ENCODE measurements around the gene PRUNE2. TPM values are rescaled to one million over a fixed set of nuclear protein-coding genes. Genes with fewer than 3 reads are reported as not detected.

The PRUNE2 gene
- total RNA-seq, 1 donor from 2014 or later: 4.3 TPM

- no peak for TF ChIP-seq CTCF (conservative IDR thresholded peaks at IDR 0.05)
- no peak overlapping the region for H3K27ac Mint-ChIP-seq (ENCODE audit: unreplicated experiment)
These were observed 288.3 kb downstream of the PRUNE2 start for GRCh38 chr9:76617497-76618175.

GRCh38 chr9:76616780-76617179 is 289.1 kb downstream of the PRUNE2 start:
- DNase-seq (ENCODE audit: low read depth, low spot score): no peak
- no peaks in the 10 kb centered on the region for H3K27me3 Mint-ChIP-seq (ENCODE audit: low read depth)
- no peaks in the 10 kb centered on the region for H3K36me3 Mint-ChIP-seq (ENCODE audit: low read depth)

More at GRCh38 chr9:76617497-76618175, 288.3 kb downstream of the PRUNE2 start:
- DNase-seq (ENCODE audit: low read depth, low spot score): no peak
- H3K4me1 Mint-ChIP-seq: no peaks in the 10 kb centered on the region
- H3K27me3 Mint-ChIP-seq (ENCODE audit: low read depth): no peaks in the 10 kb centered on the region
- no peak overlapping the region for H3K4me3 Mint-ChIP-seq
- H3K36me3 Mint-ChIP-seq (ENCODE audit: low read depth): no peaks in the 10 kb centered on the region
- no peaks in the 10 kb centered on the region for H3K9me3 Mint-ChIP-seq

GRCh38 chr9:76615177-76615603 is 290.7 kb downstream of the PRUNE2 start:
- no peak for TF ChIP-seq CTCF (conservative IDR thresholded peaks at IDR 0.05)
- Mint-ChIP-seq H3K4me1 (no peaks in the 10 kb centered on the region), H3K27me3 (ENCODE audit: low read depth) (no peaks in the 10 kb centered on the region), H3K4me3 (no peak overlapping the region), H3K27ac (ENCODE audit: unreplicated experiment) (no peak overlapping the region), H3K9me3 (no peaks in the 10 kb centered on the region), H3K36me3 (ENCODE audit: low read depth) (no peaks in the 10 kb centered on the region)
- no peak for DNase-seq (ENCODE audit: low read depth, low spot score)

More at GRCh38 chr9:76616780-76617179, 289.1 kb downstream of the PRUNE2 start:
- Mint-ChIP-seq H3K9me3 (no peaks in the 10 kb centered on the region), H3K27ac (ENCODE audit: unreplicated experiment) (no peak overlapping the region), H3K4me3 (no peak overlapping the region), H3K4me1 (no peaks in the 10 kb centered on the region)
- no peak for TF ChIP-seq CTCF (conservative IDR thresholded peaks at IDR 0.05)

GRCh38 chr9:76613974-76614373 is 291.9 kb downstream of the PRUNE2 start:
- Mint-ChIP-seq H3K4me1 (no peaks in the 10 kb centered on the region), H3K36me3 (ENCODE audit: low read depth) (no peaks in the 10 kb centered on the region), H3K4me3 (no peak overlapping the region), H3K27ac (ENCODE audit: unreplicated experiment) (no peak overlapping the region), H3K9me3 (no peaks in the 10 kb centered on the region), H3K27me3 (ENCODE audit: low read depth) (no peaks in the 10 kb centered on the region)
- no peak for TF ChIP-seq CTCF (conservative IDR thresholded peaks at IDR 0.05)
- no peak for DNase-seq (ENCODE audit: low read depth, low spot score)

- Mint-ChIP-seq H3K9me3 (no peaks in the 10 kb centered on the region), H3K4me3 (no peak overlapping the region), H3K27ac (ENCODE audit: unreplicated experiment) (no peak overlapping the region), H3K27me3 (ENCODE audit: low read depth) (no peaks in the 10 kb centered on the region), H3K4me1 (no peaks in the 10 kb centered on the region), H3K36me3 (ENCODE audit: low read depth) (no peaks in the 10 kb centered on the region)
- no peak for DNase-seq (ENCODE audit: low read depth, low spot score)
- no peak for TF ChIP-seq CTCF (conservative IDR thresholded peaks at IDR 0.05)
These were observed 292.6 kb downstream of the PRUNE2 start for GRCh38 chr9:76613150-76613781.

Measured in neural crest cell (in vitro differentiated cells).